Smooth muscle cell (in vitro differentiated cells): ENCODE results near the gene SLC9A3. TPM values are rescaled to one million over a fixed set of nuclear protein-coding genes. Genes with fewer than 3 reads are reported as not detected.

ENCODE experiments used
- DNase-seq: peaks from one replicate; lab custom pipeline; 2025; ENCODE audit not compliant: unreplicated experiment; lab: John Stamatoyannopoulos, UW
- H2AFZ ChIP-seq: fragments of 200-600 bp; sonication (generic); 2 replicates; pipeline ENCODE4 v1.6.0; 2016; ENCODE audit warnings: antibody characterized with exemption, low read depth, mild to moderate bottlenecking
- H3F3A ChIP-seq: fragments of 200-600 bp; sonication (generic); 2 replicates; pipeline ENCODE4 v1.6.0; 2017; ENCODE audit warnings: antibody characterized with exemption, low read depth
- H3K27ac ChIP-seq: fragments of 200-600 bp; sonication (generic); 2 replicates; pipeline ENCODE4 v1.5.1; 2016; ENCODE audit warnings: low read depth, mild to moderate bottlenecking
- H3K27me3 ChIP-seq: fragments of 200-600 bp; sonication (generic); 2 replicates; pipeline ENCODE4 v1.6.1; 2016; ENCODE audit warnings: low read depth, mild to moderate bottlenecking
- H3K36me3 ChIP-seq: fragments of 200-600 bp; sonication (generic); 2 replicates; pipeline ENCODE4 v1.5.1; 2016; ENCODE audit warnings: low read depth
- H3K4me1 ChIP-seq: fragments of 200-600 bp; sonication (generic); 2 replicates; pipeline ENCODE4 v1.5.1; 2016; ENCODE audit warnings: low read depth
- H3K4me2 ChIP-seq: fragments of 200-600 bp; sonication (generic); 2 replicates; pipeline ENCODE4 v1.6.0; 2016; ENCODE audit warnings: mild to moderate bottlenecking
- H3K4me3 ChIP-seq: fragments of 200-600 bp; sonication (generic); 2 replicates; pipeline ENCODE4 v1.5.1; 2016; ENCODE audit warnings: mild to moderate bottlenecking
- H3K79me2 ChIP-seq: fragments of 200-600 bp; sonication (generic); 2 replicates; pipeline ENCODE4 v1.6.0; 2016; ENCODE audit warnings: low read depth, mild to moderate bottlenecking
- H3K9ac ChIP-seq: fragments of 200-600 bp; sonication (generic); 2 replicates; pipeline ENCODE4 v1.6.0; 2016; ENCODE audit warnings: low read depth
- H3K9me3 ChIP-seq: fragments of 200-600 bp; sonication (generic); replicated peaks from 2 replicates; pipeline ENCODE4 v1.5.1; 2016; ENCODE audit warnings: low read depth
- H4K20me1 ChIP-seq: fragments of 200-600 bp; sonication (generic); 2 replicates; pipeline ENCODE4 v1.6.0; 2016; ENCODE audit warnings: low read depth
- CTCF ChIP-seq: fragments of 200-600 bp; sonication (generic); IDR thresholded peaks from 2 replicates; pipeline ENCODE4 v1.5.1; 2017; ENCODE audit warnings: borderline replicate concordance, mild to moderate bottlenecking, antibody characterized with exemption; ENCODE audit not compliant: insufficient read depth, poor library complexity, severe bottlenecking
- WGBS: methylation state at CpG from one replicate; pipeline ENCODE4 v1.1.7; 2016; ENCODE audit warnings: low lambda C conversion rate; 5-methylcytosine and 5-hydroxymethylcytosine counted together
- polyA plus RNA-seq: library from polyadenylated mRNA; unstranded; fragments of >200 nt; fragmentation: Nextera tagmentation; extraction: Ambion mirVana; gene quantifications from 2 replicates; pipeline ENCODE4 v1.2.1, GENCODE V29; 2016
- total RNA-seq: library from RNA; depleted of rRNA; stranded (reverse); fragments of >200 nt; gene quantifications from 2 replicates; pipeline ENCODE4 v1.2.3, GENCODE V29; 2014

The SLC9A3 gene
- total and polyA plus RNA-seq, 2 experiments from 2014 or later = 1.1 to 1.8 TPM

- no peak overlapping the region for H2AFZ ChIP-seq
- H3K36me3 ChIP-seq = no peaks in the 10 kb centered on the region
- H3K4me3 ChIP-seq = no peak overlapping the region
- WGBS = 88% methylated on average over 21 of the region's 21 CpGs
- TF ChIP-seq CTCF = no peak
- H3K9me3 ChIP-seq = no peaks in the 10 kb centered on the region
- H3K4me2 ChIP-seq = no peak overlapping the region
- H3K9ac ChIP-seq = no peak overlapping the region
- H3K27me3 ChIP-seq = peaks cover 6% of the 10 kb centered on the region
- no peaks in the 10 kb centered on the region for H4K20me1 ChIP-seq
- H3K4me1 ChIP-seq = no peaks in the 10 kb centered on the region
- no peak overlapping the region for H3K27ac ChIP-seq
- no peaks in the 10 kb centered on the region for H3F3A ChIP-seq
- H3K79me2 ChIP-seq = no peaks in the 10 kb centered on the region
- no peak for DNase-seq
These were observed 45.7 kb upstream of the SLC9A3 start for GRCh38 chr5:569868-570361.

- H3K27ac ChIP-seq = no peak overlapping the region
- no peak for DNase-seq
- H2AFZ ChIP-seq = no peak overlapping the region
- no peak overlapping the region for H3K4me3 ChIP-seq
- H3K4me2 ChIP-seq = no peak overlapping the region
- no peaks in the 10 kb centered on the region for H3K36me3 ChIP-seq
- H3K79me2 ChIP-seq = no peaks in the 10 kb centered on the region
- no peaks in the 10 kb centered on the region for H4K20me1 ChIP-seq
- no peaks in the 10 kb centered on the region for H3F3A ChIP-seq
- peaks cover 6% of the 10 kb centered on the region for H3K27me3 ChIP-seq
- WGBS = 96% methylated on average over 23 of the region's 23 CpGs
- TF ChIP-seq CTCF = no peak
- no peaks in the 10 kb centered on the region for H3K9me3 ChIP-seq
- no peak overlapping the region for H3K9ac ChIP-seq
- H3K4me1 ChIP-seq = no peaks in the 10 kb centered on the region
These were observed 45.2 kb upstream of the SLC9A3 start for GRCh38 chr5:569358-569867.

GRCh38 chr5:568809-569208 lies 44.6 kb upstream of the SLC9A3 start:
- Histone ChIP-seq H3K79me2 (no peaks in the 10 kb centered on the region), H3K9ac (no peak overlapping the region), H3K27ac (no peak overlapping the region), H3K4me1 (no peaks in the 10 kb centered on the region), H3K4me3 (no peak overlapping the region), H3K36me3 (no peaks in the 10 kb centered on the region), H3K27me3 (peaks cover 6% of the 10 kb centered on the region), H3K9me3 (no peaks in the 10 kb centered on the region), H3F3A (no peaks in the 10 kb centered on the region), H3K4me2 (no peak overlapping the region), H4K20me1 (no peaks in the 10 kb centered on the region), H2AFZ (no peak overlapping the region)
- TF ChIP-seq CTCF = no peak
- 89% methylated on average over 8 of the region's 8 CpGs for WGBS
- no peak for DNase-seq

- WGBS = 87% methylated on average over 25 of the region's 27 CpGs
- no peaks in the 10 kb centered on the region for H3K9me3 ChIP-seq
- H3K36me3 ChIP-seq = no peaks in the 10 kb centered on the region
These were observed 44.0 kb upstream of the SLC9A3 start for GRCh38 chr5:568061-568781.

More at GRCh38 chr5:568061-568781, 44.0 kb upstream of the SLC9A3 start:
- Histone ChIP-seq H3K4me2 (no peak overlapping the region), H3K4me1 (no peaks in the 10 kb centered on the region), H3F3A (no peaks in the 10 kb centered on the region), H3K27me3 (peaks cover 6% of the 10 kb centered on the region), H3K9ac (no peak overlapping the region), H3K27ac (no peak overlapping the region), H2AFZ (no peak overlapping the region), H3K79me2 (no peaks in the 10 kb centered on the region), H4K20me1 (no peaks in the 10 kb centered on the region), H3K4me3 (no peak overlapping the region)
- DNase-seq = no peak
- TF ChIP-seq CTCF = no peak
